Esophagus squamous epithelium (tissue), 4 donors: Measurements from ENCODE around the gene OSBPL9.
A peak's percentile ranks its signal among the peaks of the same experiment; 100 is the strongest.

Source experiments
- POLR2A ChIP-seq, 4 donors: fragments of 450-650 bp; IDR thresholded peaks; one replicate each; pipeline ENCODE4 v1.6.1; 2017; ENCODE audit warnings: antibody characterized with exemption in 4 of 4, mild to moderate bottlenecking in 4 of 4, moderate library complexity in 3 of 4
- TF ChIP-seq, protein P1 (sequence below), 6 experiments: fragments of 450-650 bp in 4 of 6; fragments of 200-600 bp in 2 of 6; sonication (generic) in 2 of 6; IDR thresholded peaks; one replicate each; pipeline ENCODE4 v1.5.1; 2016 to 2019; ENCODE audit warnings: antibody characterized with exemption in 6 of 6, mild to moderate bottlenecking in 4 of 6, moderate library complexity in 4 of 6

GRCh38 chr1:51768971-51769588, 152.2 kb downstream of the OSBPL9 start:
- TF ChIP-seq, protein P1, sequence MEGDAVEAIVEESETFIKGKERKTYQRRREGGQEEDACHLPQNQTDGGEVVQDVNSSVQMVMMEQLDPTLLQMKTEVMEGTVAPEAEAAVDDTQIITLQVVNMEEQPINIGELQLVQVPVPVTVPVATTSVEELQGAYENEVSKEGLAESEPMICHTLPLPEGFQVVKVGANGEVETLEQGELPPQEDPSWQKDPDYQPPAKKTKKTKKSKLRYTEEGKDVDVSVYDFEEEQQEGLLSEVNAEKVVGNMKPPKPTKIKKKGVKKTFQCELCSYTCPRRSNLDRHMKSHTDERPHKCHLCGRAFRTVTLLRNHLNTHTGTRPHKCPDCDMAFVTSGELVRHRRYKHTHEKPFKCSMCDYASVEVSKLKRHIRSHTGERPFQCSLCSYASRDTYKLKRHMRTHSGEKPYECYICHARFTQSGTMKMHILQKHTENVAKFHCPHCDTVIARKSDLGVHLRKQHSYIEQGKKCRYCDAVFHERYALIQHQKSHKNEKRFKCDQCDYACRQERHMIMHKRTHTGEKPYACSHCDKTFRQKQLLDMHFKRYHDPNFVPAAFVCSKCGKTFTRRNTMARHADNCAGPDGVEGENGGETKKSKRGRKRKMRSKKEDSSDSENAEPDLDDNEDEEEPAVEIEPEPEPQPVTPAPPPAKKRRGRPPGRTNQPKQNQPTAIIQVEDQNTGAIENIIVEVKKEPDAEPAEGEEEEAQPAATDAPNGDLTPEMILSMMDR (IDR thresholded peaks at IDR 0.05), result peak; percentile 63 to 86 (median 80)
- no peak for TF ChIP-seq POLR2A (IDR thresholded peaks at IDR 0.05)
